ENCODE measurements around the gene PLAAT1. TPM values are rescaled to one million over a fixed set of nuclear protein-coding genes. Genes with fewer than 3 reads are reported as not detected.

The PLAAT1 gene
- total RNA-seq, 3 donors from 2014 or later, result 0.73 TPM; not detected in 2

GRCh38 chr3:193305356-193305755 lies 64.3 kb downstream of the PLAAT1 start:
- no peak for ATAC-seq
- TF ChIP-seq, protein P1, sequence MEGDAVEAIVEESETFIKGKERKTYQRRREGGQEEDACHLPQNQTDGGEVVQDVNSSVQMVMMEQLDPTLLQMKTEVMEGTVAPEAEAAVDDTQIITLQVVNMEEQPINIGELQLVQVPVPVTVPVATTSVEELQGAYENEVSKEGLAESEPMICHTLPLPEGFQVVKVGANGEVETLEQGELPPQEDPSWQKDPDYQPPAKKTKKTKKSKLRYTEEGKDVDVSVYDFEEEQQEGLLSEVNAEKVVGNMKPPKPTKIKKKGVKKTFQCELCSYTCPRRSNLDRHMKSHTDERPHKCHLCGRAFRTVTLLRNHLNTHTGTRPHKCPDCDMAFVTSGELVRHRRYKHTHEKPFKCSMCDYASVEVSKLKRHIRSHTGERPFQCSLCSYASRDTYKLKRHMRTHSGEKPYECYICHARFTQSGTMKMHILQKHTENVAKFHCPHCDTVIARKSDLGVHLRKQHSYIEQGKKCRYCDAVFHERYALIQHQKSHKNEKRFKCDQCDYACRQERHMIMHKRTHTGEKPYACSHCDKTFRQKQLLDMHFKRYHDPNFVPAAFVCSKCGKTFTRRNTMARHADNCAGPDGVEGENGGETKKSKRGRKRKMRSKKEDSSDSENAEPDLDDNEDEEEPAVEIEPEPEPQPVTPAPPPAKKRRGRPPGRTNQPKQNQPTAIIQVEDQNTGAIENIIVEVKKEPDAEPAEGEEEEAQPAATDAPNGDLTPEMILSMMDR (IDR thresholded peaks at IDR 0.05), result no peak
- Histone ChIP-seq H3K9me3 (no peaks in the 10 kb centered on the region), H3K4me3 (no peak overlapping the region), H3K36me3 (ENCODE audit: low read depth) (no peaks in the 10 kb centered on the region), H3K4me1 (ENCODE audit: low read depth) (no peaks in the 10 kb centered on the region)
- DNase-seq, result no peak
- intact Hi-C loops (cut with DNase I, micrococcal nuclease), result no loop called here

DNA sequence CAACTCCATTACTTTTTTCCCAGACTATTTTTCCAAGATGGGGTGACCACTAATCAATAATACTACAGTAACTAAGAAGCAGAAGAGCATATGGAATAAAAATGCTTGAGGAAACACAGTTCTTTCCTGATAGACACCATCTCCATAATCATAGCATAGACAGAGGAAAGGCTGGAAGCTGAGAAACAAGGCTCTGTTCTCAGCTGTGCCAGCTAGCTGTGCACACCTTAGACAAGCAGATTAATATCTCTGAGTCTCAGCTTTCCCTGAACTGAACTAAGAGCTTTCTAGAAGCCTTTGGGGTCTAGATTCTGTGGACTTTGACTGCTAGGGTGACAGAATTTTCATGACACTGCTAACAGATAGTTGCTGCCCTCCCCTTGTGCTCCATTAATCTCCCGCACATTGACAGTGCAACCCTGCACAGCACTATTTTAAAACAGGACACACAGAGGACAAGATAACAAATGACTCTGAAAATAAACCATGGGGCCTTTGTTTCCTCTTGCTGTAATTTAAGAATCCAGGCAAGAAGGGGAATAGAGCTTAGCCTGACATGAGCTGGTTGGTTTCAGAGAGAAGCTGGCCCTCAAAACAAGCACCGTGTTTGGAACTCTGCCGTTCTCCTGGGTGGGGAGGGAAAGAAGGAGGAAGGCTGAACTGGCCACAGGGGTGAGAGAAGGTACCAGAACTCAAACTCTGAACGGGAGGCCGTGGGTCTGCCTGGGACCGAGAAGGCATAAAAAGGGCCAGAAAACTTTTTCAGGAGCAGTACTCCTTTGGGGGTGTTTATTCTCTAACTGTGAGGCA lies 70.1 kb downstream of the PLAAT1 start:
- H3K9me3 ChIP-seq, result no peaks in the 10 kb centered on the region
- no peak for ATAC-seq

DNA sequence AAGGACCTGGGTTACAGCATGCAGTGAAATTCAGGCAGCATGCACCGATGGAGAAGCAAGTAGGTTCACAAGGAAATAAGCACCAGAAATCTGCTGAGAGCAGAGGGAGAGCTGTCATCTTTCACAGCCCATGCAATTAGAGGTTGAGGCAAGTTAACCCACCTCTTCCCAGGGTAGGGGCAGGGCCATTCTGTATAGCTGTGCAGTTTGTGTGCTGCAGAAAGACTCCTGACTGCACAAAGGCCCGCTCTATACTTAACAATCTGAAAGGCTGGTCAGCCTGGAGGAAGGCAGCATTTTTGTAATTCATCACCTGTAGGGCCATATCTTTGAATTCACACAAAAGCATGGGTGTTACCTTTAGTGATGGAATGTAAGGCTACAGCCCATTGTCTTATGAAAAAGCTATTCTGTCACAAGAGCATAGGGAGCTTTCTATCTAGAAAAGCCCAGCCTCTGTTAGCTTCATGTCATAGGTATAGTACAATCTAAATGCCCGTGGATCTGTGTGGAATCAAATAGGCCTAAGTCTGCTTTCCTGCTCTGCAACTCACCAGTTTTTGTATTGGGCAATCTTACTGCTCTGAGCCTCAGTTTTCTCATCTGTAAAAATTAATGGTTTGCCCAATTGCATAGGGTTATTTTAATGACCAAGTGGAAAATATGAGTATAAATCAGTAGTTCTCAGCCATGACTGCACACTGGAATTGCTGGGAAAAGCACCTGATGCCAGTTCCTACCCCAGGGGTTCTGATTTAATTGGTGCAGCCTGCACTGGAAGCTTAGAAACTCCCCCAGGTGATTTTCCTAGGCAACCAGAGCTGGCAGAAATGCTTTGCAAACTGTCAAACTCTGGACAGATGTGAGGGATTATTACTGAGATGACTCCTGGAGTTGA lies 72.3 kb downstream of the PLAAT1 start:
- intact Hi-C loops (cut with DNase I, micrococcal nuclease), result no loop called here
- no peak for ATAC-seq
- TF ChIP-seq, protein P1 (IDR thresholded peaks at IDR 0.05), result no peak

More for the DNA sequence above, 70.1 kb downstream of the PLAAT1 start:
- H3K4me1 ChIP-seq (ENCODE audit: low read depth), result no peaks in the 10 kb centered on the region
- TF ChIP-seq, protein P1 (IDR thresholded peaks at IDR 0.05), result no peak
- no peaks in the 10 kb centered on the region for H3K36me3 ChIP-seq (ENCODE audit: low read depth)
- DNase-seq, result no peak
- H3K4me3 ChIP-seq, result no peak overlapping the region
- intact Hi-C loops (cut with DNase I, micrococcal nuclease), result no loop called here

DNA sequence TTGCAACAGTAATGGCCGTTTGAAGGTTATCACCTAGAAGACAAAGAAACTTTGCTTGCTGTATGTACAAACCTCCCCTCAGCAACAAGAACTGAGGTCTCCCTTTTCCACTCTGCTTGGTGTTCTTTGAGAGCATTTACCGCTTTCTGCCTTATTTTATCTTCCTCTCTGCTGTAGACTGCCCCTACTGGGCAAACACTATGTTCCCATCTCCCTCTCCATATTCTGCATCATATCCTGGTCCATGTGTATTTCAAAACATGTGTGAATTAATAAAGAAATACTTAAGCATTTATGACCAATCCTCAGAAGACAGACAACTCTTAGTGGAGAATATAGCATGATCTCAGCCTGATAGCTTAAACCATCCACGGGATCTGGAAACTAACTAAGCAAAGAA lies 73.1 kb downstream of the PLAAT1 start:
- TF ChIP-seq, protein P1 (IDR thresholded peaks at IDR 0.05), result no peak
- DNase-seq (no peak), ATAC-seq (no peak)
- Histone ChIP-seq H3K4me3 (no peak overlapping the region), H3K36me3 (ENCODE audit: low read depth) (no peaks in the 10 kb centered on the region), H3K4me1 (ENCODE audit: low read depth) (no peaks in the 10 kb centered on the region), H3K9me3 (no peaks in the 10 kb centered on the region)
- intact Hi-C loops (cut with DNase I, micrococcal nuclease), result no loop called here

More for the DNA sequence above, 72.3 kb downstream of the PLAAT1 start:
- H3K4me3 ChIP-seq, result no peak overlapping the region
- no peaks in the 10 kb centered on the region for H3K4me1 ChIP-seq (ENCODE audit: low read depth)
- no peaks in the 10 kb centered on the region for H3K9me3 ChIP-seq
- no peak for DNase-seq
- H3K36me3 ChIP-seq (ENCODE audit: low read depth), result no peaks in the 10 kb centered on the region

DNA sequence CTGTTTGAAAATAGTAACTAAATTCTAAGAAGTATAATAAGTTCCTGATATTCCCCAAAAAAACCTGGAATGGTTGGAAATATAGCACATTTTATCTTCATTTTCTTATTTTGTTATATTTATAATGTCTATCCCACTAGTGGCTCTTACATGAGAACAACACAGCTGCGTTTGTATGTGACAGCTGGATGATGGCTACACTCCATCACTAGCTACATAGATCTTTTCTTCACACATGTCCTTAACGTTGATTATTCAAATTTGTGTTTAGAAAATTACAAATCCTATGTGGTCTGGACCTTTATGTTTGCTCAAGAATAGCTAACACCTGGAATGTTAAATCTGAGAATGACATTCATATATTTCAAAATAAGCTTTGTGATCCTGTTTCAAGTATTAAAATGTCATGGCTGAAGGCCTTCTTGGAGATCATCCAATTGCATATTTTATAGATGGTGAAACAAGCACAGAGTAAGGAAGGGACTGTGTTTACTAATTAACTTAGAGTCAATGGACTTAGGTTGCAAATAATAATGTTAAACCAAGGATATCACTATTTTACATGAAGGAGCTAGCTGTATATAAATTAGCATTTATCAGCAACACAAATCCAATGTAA lies 76.8 kb downstream of the PLAAT1 start:
- intact Hi-C loops (cut with DNase I, micrococcal nuclease), result no loop called here
- ATAC-seq (no peak), DNase-seq (no peak)
- H3K4me3 ChIP-seq, result no peak overlapping the region
- H3K36me3 ChIP-seq (ENCODE audit: low read depth), result no peaks in the 10 kb centered on the region
- TF ChIP-seq, protein P1 (IDR thresholded peaks at IDR 0.05), result no peak
- no peaks in the 10 kb centered on the region for H3K9me3 ChIP-seq
- H3K4me1 ChIP-seq (ENCODE audit: low read depth), result no peaks in the 10 kb centered on the region

Other genes with a start within 250 kb of the PLAAT1 start
- gene ATP13A5, start 137.5 kb downstream of the PLAAT1 start, total RNA-seq, result under 1 TPM; 0.35 to 0.61 (median 0.41) TPM